ENCODE results near the gene LARP1. TPM values are rescaled to one million over a fixed set of nuclear protein-coding genes. Genes with fewer than 3 reads are reported as not detected.
A peak's percentile ranks its signal among the peaks of the same experiment; 100 is the strongest.

LARP1 gene
- total and polyA plus RNA-seq, 4 donors = 15.4 to 142 (median 74.5) TPM

GRCh38 chr5:154762261-154762660 is 7.1 kb downstream of the LARP1 start:
- H3K4me3 ChIP-seq (ENCODE audit: low read length in 2 of 2) = no peak overlapping the region
- DNase-seq = no peak
- H3K27me3 ChIP-seq (ENCODE audit: control insufficient read depth in 1 of 2, insufficient read depth in 2 of 2, low read length in 1 of 2) = no peaks in the 10 kb centered on the region
- H3K9me3 ChIP-seq (ENCODE audit: control insufficient read depth, low read length) = no peaks in the 10 kb centered on the region
- no peaks in the 10 kb centered on the region for H3K36me3 ChIP-seq (ENCODE audit: control insufficient read depth in 1 of 2, insufficient read depth in 2 of 2, low read length in 1 of 2)
- H3K27ac ChIP-seq (ENCODE audit: low read depth in 1 of 2, low read length in 2 of 2) = no peak overlapping the region
- WGBS, 2 donors = 46 to 60% methylated on average over 1 of the region's 1 CpG
- intact Hi-C loops (cut with DNase I) = loop anchor here in 1 of 2 donors (5.0 kb wide), 1 partner anchor 95 kb away; the partner anchor contains the start of gene CNOT8
- peaks cover 3 to 5% of the 10 kb centered on the region in 2 donors for H3K4me1 ChIP-seq (ENCODE audit: control insufficient read depth in 1 of 2, insufficient read depth in 2 of 2, low read length in 2 of 2)
- no peak for ATAC-seq (ENCODE audit: low FRiP score)

GRCh38 chr5:154762700-154763099 is 7.5 kb downstream of the LARP1 start:
- no peak overlapping the region for H3K27ac ChIP-seq (ENCODE audit: low read depth in 1 of 2, low read length in 2 of 2)
- H3K4me3 ChIP-seq (ENCODE audit: low read length in 2 of 2) = no peak overlapping the region
- intact Hi-C loops (cut with DNase I) = loop anchor here in 1 of 2 donors (5.0 kb wide), 1 partner anchor 95 kb away; the partner anchor contains the start of gene CNOT8
- H3K27me3 ChIP-seq (ENCODE audit: control insufficient read depth in 1 of 2, insufficient read depth in 2 of 2, low read length in 1 of 2) = no peaks in the 10 kb centered on the region
- peaks cover 3 to 7% of the 10 kb centered on the region in 2 donors for H3K4me1 ChIP-seq (ENCODE audit: control insufficient read depth in 1 of 2, insufficient read depth in 2 of 2, low read length in 2 of 2)
- WGBS, 2 donors = 8 to 43% methylated on average over 1 of the region's 1 CpG
- H3K36me3 ChIP-seq (ENCODE audit: control insufficient read depth in 1 of 2, insufficient read depth in 2 of 2, low read length in 1 of 2) = no peaks in the 10 kb centered on the region
- H3K9me3 ChIP-seq (ENCODE audit: control insufficient read depth, low read length) = no peaks in the 10 kb centered on the region
- DNase-seq = no peak
- no peak for ATAC-seq (ENCODE audit: low FRiP score)

- DNase-seq = no peak
- no peak overlapping the region for H3K27ac ChIP-seq (ENCODE audit: low read depth in 1 of 2, low read length in 2 of 2)
- intact Hi-C loops (cut with DNase I) = loop anchor here in 1 of 2 donors (5.0 kb wide), 1 partner anchor 92 kb away; the partner anchor contains the start of gene CNOT8
- no peaks in the 10 kb centered on the region for H3K27me3 ChIP-seq (ENCODE audit: control insufficient read depth in 1 of 2, insufficient read depth in 2 of 2, low read length in 1 of 2)
- H3K36me3 ChIP-seq (ENCODE audit: control insufficient read depth in 1 of 2, insufficient read depth in 2 of 2, low read length in 1 of 2) = no peaks in the 10 kb centered on the region
- WGBS, 2 donors = 75 to 80% methylated on average over 3 of the region's 3 CpGs
- no peak for ATAC-seq (ENCODE audit: low FRiP score)
- H3K4me3 ChIP-seq (ENCODE audit: low read length in 2 of 2) = no peak overlapping the region
- no peaks in the 10 kb centered on the region for H3K9me3 ChIP-seq (ENCODE audit: control insufficient read depth, low read length)
- peaks cover 0 to 15% of the 10 kb centered on the region in 2 donors for H3K4me1 ChIP-seq (ENCODE audit: control insufficient read depth in 1 of 2, insufficient read depth in 2 of 2, low read length in 2 of 2)
Measured at GRCh38 chr5:154764967-154765366, 9.8 kb downstream of the LARP1 start.

GRCh38 chr5:154765396-154765925 is 10.3 kb downstream of the LARP1 start:
- Histone ChIP-seq H3K27ac (ENCODE audit: low read depth in 1 of 2, low read length in 2 of 2) (no peak overlapping the region), H3K9me3 (ENCODE audit: control insufficient read depth, low read length) (no peaks in the 10 kb centered on the region), H3K4me3 (ENCODE audit: low read length in 2 of 2) (no peak overlapping the region), H3K27me3 (ENCODE audit: control insufficient read depth in 1 of 2, insufficient read depth in 2 of 2, low read length in 1 of 2) (no peaks in the 10 kb centered on the region), H3K4me1 (ENCODE audit: control insufficient read depth in 1 of 2, insufficient read depth in 2 of 2, low read length in 2 of 2) (peaks cover 0 to 15% of the 10 kb centered on the region in 2 donors), H3K36me3 (ENCODE audit: control insufficient read depth in 1 of 2, insufficient read depth in 2 of 2, low read length in 1 of 2) (no peaks in the 10 kb centered on the region)
- intact Hi-C loops (cut with DNase I) = no loop called here
- DNase-seq (no peak), ATAC-seq (ENCODE audit: low FRiP score) (peak; percentile 10)
- 86 to 88% methylated on average over 10 of the region's 10 CpGs for WGBS, 2 donors

- no peaks in the 10 kb centered on the region for H3K36me3 ChIP-seq (ENCODE audit: control insufficient read depth in 1 of 2, insufficient read depth in 2 of 2, low read length in 1 of 2)
- no peak overlapping the region for H3K4me3 ChIP-seq (ENCODE audit: low read length in 2 of 2)
- intact Hi-C loops (cut with DNase I) = no loop called here
- H3K9me3 ChIP-seq (ENCODE audit: control insufficient read depth, low read length) = no peaks in the 10 kb centered on the region
- H3K27ac ChIP-seq (ENCODE audit: low read depth in 1 of 2, low read length in 2 of 2) = no peak overlapping the region
- no peaks in the 10 kb centered on the region for H3K27me3 ChIP-seq (ENCODE audit: control insufficient read depth in 1 of 2, insufficient read depth in 2 of 2, low read length in 1 of 2)
- WGBS, 2 donors = 76 to 81% methylated on average over 3 of the region's 3 CpGs
- H3K4me1 ChIP-seq (ENCODE audit: control insufficient read depth in 1 of 2, insufficient read depth in 2 of 2, low read length in 2 of 2) = peaks cover 1 to 15% of the 10 kb centered on the region in 2 donors
- ATAC-seq (ENCODE audit: low FRiP score) (no peak), DNase-seq (no peak)
Measured at GRCh38 chr5:154766558-154767281, 11.5 kb downstream of the LARP1 start.

GRCh38 chr5:154767576-154767975 is 12.4 kb downstream of the LARP1 start:
- H3K4me1 ChIP-seq (ENCODE audit: control insufficient read depth in 1 of 2, insufficient read depth in 2 of 2, low read length in 2 of 2) = peaks cover 1 to 12% of the 10 kb centered on the region in 2 donors
- no peak overlapping the region for H3K27ac ChIP-seq (ENCODE audit: low read depth in 1 of 2, low read length in 2 of 2)
- DNase-seq = no peak
- WGBS, 2 donors = 67 to 83% methylated on average over 2 of the region's 2 CpGs
- no peaks in the 10 kb centered on the region for H3K9me3 ChIP-seq (ENCODE audit: control insufficient read depth, low read length)
- intact Hi-C loops (cut with DNase I) = no loop called here
- no peaks in the 10 kb centered on the region for H3K36me3 ChIP-seq (ENCODE audit: control insufficient read depth in 1 of 2, insufficient read depth in 2 of 2, low read length in 1 of 2)
- no peak overlapping the region for H3K4me3 ChIP-seq (ENCODE audit: low read length in 2 of 2)
- no peaks in the 10 kb centered on the region for H3K27me3 ChIP-seq (ENCODE audit: control insufficient read depth in 1 of 2, insufficient read depth in 2 of 2, low read length in 1 of 2)
- ATAC-seq (ENCODE audit: low FRiP score) = no peak

- ATAC-seq (ENCODE audit: low FRiP score) = no peak
- Histone ChIP-seq H3K4me1 (ENCODE audit: control insufficient read depth in 1 of 2, insufficient read depth in 2 of 2, low read length in 2 of 2) (peaks cover 1 to 10% of the 10 kb centered on the region in 2 donors), H3K4me3 (ENCODE audit: low read length in 2 of 2) (no peak overlapping the region), H3K9me3 (ENCODE audit: control insufficient read depth, low read length) (no peaks in the 10 kb centered on the region), H3K27me3 (ENCODE audit: control insufficient read depth in 1 of 2, insufficient read depth in 2 of 2, low read length in 1 of 2) (no peaks in the 10 kb centered on the region), H3K27ac (ENCODE audit: low read depth in 1 of 2, low read length in 2 of 2) (no peak overlapping the region), H3K36me3 (ENCODE audit: control insufficient read depth in 1 of 2, insufficient read depth in 2 of 2, low read length in 1 of 2) (no peaks in the 10 kb centered on the region)
- WGBS, 2 donors = 95 to 97% methylated on average over 2 of the region's 2 CpGs
- no peak for DNase-seq
- intact Hi-C loops (cut with DNase I) = no loop called here
Measured at GRCh38 chr5:154768207-154768606, 13.0 kb downstream of the LARP1 start.

GRCh38 chr5:154770111-154770510 is 14.9 kb downstream of the LARP1 start:
- Histone ChIP-seq H3K36me3 (ENCODE audit: control insufficient read depth in 1 of 2, insufficient read depth in 2 of 2, low read length in 1 of 2) (no peaks in the 10 kb centered on the region), H3K27ac (ENCODE audit: low read depth in 1 of 2, low read length in 2 of 2) (no peak overlapping the region), H3K4me1 (ENCODE audit: control insufficient read depth in 1 of 2, insufficient read depth in 2 of 2, low read length in 2 of 2) (peaks cover 1 to 10% of the 10 kb centered on the region in 2 donors), H3K27me3 (ENCODE audit: control insufficient read depth in 1 of 2, insufficient read depth in 2 of 2, low read length in 1 of 2) (no peaks in the 10 kb centered on the region), H3K9me3 (ENCODE audit: control insufficient read depth, low read length) (no peaks in the 10 kb centered on the region), H3K4me3 (ENCODE audit: low read length in 2 of 2) (no peak overlapping the region)
- 62 to 63% methylated on average over 2 of the region's 2 CpGs for WGBS, 2 donors
- intact Hi-C loops (cut with DNase I) = no loop called here
- ATAC-seq (ENCODE audit: low FRiP score) = no peak
- no peak for DNase-seq
